ENCODE measurements around the gene ABLIM2.

DNA sequence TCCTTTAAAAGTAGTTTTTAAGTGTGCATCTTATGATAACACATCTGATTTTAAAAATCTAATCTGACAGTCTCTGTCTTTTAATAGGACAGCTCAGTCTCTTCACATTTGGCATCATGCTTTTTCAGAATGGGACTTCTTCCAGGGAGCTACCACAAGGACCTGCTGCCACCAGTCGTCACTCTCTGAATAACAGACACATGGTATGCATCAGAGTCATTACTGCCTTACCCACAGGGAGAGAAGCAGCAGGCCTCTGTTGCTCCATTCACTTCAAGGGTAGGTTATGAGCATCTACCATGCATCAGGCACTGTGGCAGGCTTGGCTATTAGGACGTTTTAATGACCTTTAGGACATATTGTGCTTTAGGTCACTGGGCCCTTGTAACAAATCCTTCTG lies 169.0 kb downstream of the ABLIM2 start:
- TF ChIP-seq, protein P1, sequence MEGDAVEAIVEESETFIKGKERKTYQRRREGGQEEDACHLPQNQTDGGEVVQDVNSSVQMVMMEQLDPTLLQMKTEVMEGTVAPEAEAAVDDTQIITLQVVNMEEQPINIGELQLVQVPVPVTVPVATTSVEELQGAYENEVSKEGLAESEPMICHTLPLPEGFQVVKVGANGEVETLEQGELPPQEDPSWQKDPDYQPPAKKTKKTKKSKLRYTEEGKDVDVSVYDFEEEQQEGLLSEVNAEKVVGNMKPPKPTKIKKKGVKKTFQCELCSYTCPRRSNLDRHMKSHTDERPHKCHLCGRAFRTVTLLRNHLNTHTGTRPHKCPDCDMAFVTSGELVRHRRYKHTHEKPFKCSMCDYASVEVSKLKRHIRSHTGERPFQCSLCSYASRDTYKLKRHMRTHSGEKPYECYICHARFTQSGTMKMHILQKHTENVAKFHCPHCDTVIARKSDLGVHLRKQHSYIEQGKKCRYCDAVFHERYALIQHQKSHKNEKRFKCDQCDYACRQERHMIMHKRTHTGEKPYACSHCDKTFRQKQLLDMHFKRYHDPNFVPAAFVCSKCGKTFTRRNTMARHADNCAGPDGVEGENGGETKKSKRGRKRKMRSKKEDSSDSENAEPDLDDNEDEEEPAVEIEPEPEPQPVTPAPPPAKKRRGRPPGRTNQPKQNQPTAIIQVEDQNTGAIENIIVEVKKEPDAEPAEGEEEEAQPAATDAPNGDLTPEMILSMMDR (IDR thresholded peaks at IDR 0.05; ENCODE audit: control extremely low read depth in 1 of 3, insufficient read depth in 1 of 3, low read depth in 1 of 3, low read length in 3 of 3): no peak
- TF ChIP-seq RAD21 (IDR thresholded peaks at IDR 0.05 in 1 of 2, conservative IDR thresholded peaks at IDR 0.05 in 1 of 2; ENCODE audit: low read depth in 2 of 2, low read length in 2 of 2) (no peak), ASH2L (IDR thresholded peaks at IDR 0.05; ENCODE audit: low read length) (no peak), POLR2A (IDR thresholded peaks at IDR 0.05; ENCODE audit: control extremely low read depth in 1 of 2, low read depth in 2 of 2, low read length in 2 of 2) (no peak), TEAD4 (IDR thresholded peaks at IDR 0.05; ENCODE audit: low read depth, low read length) (no peak), CBX5 (IDR thresholded peaks at IDR 0.05; ENCODE audit: low read depth, low read length) (no peak), BRCA1 (IDR thresholded peaks at IDR 0.05; ENCODE audit: low read depth, low read length) (no peak), POLR2AphosphoS5 (IDR thresholded peaks at IDR 0.05; ENCODE audit: low read depth, low read length) (no peak)
- TF ChIP-seq, protein P2, sequence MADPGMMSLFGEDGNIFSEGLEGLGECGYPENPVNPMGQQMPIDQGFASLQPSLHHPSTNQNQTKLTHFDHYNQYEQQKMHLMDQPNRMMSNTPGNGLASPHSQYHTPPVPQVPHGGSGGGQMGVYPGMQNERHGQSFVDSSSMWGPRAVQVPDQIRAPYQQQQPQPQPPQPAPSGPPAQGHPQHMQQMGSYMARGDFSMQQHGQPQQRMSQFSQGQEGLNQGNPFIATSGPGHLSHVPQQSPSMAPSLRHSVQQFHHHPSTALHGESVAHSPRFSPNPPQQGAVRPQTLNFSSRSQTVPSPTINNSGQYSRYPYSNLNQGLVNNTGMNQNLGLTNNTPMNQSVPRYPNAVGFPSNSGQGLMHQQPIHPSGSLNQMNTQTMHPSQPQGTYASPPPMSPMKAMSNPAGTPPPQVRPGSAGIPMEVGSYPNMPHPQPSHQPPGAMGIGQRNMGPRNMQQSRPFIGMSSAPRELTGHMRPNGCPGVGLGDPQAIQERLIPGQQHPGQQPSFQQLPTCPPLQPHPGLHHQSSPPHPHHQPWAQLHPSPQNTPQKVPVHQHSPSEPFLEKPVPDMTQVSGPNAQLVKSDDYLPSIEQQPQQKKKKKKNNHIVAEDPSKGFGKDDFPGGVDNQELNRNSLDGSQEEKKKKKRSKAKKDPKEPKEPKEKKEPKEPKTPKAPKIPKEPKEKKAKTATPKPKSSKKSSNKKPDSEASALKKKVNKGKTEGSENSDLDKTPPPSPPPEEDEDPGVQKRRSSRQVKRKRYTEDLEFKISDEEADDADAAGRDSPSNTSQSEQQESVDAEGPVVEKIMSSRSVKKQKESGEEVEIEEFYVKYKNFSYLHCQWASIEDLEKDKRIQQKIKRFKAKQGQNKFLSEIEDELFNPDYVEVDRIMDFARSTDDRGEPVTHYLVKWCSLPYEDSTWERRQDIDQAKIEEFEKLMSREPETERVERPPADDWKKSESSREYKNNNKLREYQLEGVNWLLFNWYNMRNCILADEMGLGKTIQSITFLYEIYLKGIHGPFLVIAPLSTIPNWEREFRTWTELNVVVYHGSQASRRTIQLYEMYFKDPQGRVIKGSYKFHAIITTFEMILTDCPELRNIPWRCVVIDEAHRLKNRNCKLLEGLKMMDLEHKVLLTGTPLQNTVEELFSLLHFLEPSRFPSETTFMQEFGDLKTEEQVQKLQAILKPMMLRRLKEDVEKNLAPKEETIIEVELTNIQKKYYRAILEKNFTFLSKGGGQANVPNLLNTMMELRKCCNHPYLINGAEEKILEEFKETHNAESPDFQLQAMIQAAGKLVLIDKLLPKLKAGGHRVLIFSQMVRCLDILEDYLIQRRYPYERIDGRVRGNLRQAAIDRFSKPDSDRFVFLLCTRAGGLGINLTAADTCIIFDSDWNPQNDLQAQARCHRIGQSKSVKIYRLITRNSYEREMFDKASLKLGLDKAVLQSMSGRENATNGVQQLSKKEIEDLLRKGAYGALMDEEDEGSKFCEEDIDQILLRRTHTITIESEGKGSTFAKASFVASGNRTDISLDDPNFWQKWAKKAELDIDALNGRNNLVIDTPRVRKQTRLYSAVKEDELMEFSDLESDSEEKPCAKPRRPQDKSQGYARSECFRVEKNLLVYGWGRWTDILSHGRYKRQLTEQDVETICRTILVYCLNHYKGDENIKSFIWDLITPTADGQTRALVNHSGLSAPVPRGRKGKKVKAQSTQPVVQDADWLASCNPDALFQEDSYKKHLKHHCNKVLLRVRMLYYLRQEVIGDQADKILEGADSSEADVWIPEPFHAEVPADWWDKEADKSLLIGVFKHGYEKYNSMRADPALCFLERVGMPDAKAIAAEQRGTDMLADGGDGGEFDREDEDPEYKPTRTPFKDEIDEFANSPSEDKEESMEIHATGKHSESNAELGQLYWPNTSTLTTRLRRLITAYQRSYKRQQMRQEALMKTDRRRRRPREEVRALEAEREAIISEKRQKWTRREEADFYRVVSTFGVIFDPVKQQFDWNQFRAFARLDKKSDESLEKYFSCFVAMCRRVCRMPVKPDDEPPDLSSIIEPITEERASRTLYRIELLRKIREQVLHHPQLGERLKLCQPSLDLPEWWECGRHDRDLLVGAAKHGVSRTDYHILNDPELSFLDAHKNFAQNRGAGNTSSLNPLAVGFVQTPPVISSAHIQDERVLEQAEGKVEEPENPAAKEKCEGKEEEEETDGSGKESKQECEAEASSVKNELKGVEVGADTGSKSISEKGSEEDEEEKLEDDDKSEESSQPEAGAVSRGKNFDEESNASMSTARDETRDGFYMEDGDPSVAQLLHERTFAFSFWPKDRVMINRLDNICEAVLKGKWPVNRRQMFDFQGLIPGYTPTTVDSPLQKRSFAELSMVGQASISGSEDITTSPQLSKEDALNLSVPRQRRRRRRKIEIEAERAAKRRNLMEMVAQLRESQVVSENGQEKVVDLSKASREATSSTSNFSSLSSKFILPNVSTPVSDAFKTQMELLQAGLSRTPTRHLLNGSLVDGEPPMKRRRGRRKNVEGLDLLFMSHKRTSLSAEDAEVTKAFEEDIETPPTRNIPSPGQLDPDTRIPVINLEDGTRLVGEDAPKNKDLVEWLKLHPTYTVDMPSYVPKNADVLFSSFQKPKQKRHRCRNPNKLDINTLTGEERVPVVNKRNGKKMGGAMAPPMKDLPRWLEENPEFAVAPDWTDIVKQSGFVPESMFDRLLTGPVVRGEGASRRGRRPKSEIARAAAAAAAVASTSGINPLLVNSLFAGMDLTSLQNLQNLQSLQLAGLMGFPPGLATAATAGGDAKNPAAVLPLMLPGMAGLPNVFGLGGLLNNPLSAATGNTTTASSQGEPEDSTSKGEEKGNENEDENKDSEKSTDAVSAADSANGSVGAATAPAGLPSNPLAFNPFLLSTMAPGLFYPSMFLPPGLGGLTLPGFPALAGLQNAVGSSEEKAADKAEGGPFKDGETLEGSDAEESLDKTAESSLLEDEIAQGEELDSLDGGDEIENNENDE (IDR thresholded peaks at IDR 0.05; ENCODE audit: insufficient replicate concordance, low read length): no peak
- TF ChIP-seq, protein P3, sequence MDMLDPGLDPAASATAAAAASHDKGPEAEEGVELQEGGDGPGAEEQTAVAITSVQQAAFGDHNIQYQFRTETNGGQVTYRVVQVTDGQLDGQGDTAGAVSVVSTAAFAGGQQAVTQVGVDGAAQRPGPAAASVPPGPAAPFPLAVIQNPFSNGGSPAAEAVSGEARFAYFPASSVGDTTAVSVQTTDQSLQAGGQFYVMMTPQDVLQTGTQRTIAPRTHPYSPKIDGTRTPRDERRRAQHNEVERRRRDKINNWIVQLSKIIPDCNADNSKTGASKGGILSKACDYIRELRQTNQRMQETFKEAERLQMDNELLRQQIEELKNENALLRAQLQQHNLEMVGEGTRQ (IDR thresholded peaks at IDR 0.05; ENCODE audit: low read length): no peak

Measured in H1 (cell line).